PC-9 (cell line): ENCODE measurements around the gene STOML1. TPM values are rescaled to one million over a fixed set of nuclear protein-coding genes. Genes with fewer than 3 reads are reported as not detected.

Source experiments
- BruUV-seq: library from RNA; stranded (reverse); fragments of 400-500 nt; replicated peaks from 2 replicates; lab custom pipeline; 2021; lab: Mats Ljungman, UMichigan
- CTCF ChIA-PET: fragments of 300-600 bp; sonication (Branson Sonifier 250); formaldehyde crosslinking; loops from one replicate; lab custom pipeline; 2022; ENCODE audit warnings: antibody characterized with exemption; lab: Charles Lee
- POLR2A ChIA-PET: fragments of 300-600 bp; sonication (Branson Sonifier 250); formaldehyde crosslinking; loops from one replicate; lab custom pipeline; 2022; ENCODE audit warnings: antibody characterized with exemption; ENCODE audit not compliant: unreplicated experiment; lab: Charles Lee
- DNase-seq, 2 experiments: peaks; one replicate each; pipeline versions ENCODE4 v3.0.0 to v3.0.0-alpha.2; 2015 to 2022; ENCODE audit warnings: mixed read lengths in 1 of 2
- H2AFZ ChIP-seq: fragments of 200-600 bp; sonication (generic); 2 replicates; pipeline ENCODE4 v1.8.1; 2017; ENCODE audit warnings: antibody characterized with exemption
- H3F3A ChIP-seq: fragments of 200-600 bp; sonication (generic); 2 replicates; pipeline ENCODE4 v1.8.1; 2017; ENCODE audit warnings: antibody characterized with exemption, mild to moderate bottlenecking, low read depth; ENCODE audit not compliant: insufficient read depth
- H3K27ac ChIP-seq: fragments of 200-600 bp; sonication (generic); 2 replicates; pipeline ENCODE4 v1.6.1; 2016; ENCODE audit warnings: mixed run types
- H3K27me3 ChIP-seq: fragments of 200-600 bp; sonication (generic); 2 replicates; pipeline ENCODE4 v1.6.1; 2016; ENCODE audit warnings: low read depth, mixed run types; ENCODE audit not compliant: insufficient read depth
- H3K36me3 ChIP-seq: fragments of 200-600 bp; sonication (generic); 2 replicates; pipeline ENCODE4 v1.6.1; 2016; ENCODE audit warnings: low read depth, mixed run types
- H3K4me1 ChIP-seq: fragments of 200-600 bp; sonication (generic); replicated peaks from 2 replicates; pipeline ENCODE4 v1.6.1; 2016; ENCODE audit warnings: mixed run types; ENCODE audit not compliant: insufficient read depth
- H3K4me2 ChIP-seq: fragments of 200-600 bp; sonication (generic); 2 replicates; pipeline ENCODE4 v1.6.1; 2017; ENCODE audit warnings: mixed run types
- H3K4me3 ChIP-seq: fragments of 200-600 bp; sonication (generic); 2 replicates; pipeline ENCODE4 v1.6.1; 2016; ENCODE audit warnings: mixed run types
- H3K79me2 ChIP-seq: fragments of 200-600 bp; sonication (generic); 2 replicates; pipeline ENCODE4 v1.6.1; 2017; ENCODE audit warnings: low read depth, mixed run types
- H3K9me2 ChIP-seq: fragments of 200-600 bp; sonication (generic); 2 replicates; pipeline ENCODE4 v1.8.1; 2017; ENCODE audit warnings: mild to moderate bottlenecking; ENCODE audit not compliant: insufficient read depth
- H3K9me3 ChIP-seq: fragments of 200-600 bp; sonication (generic); 2 replicates; pipeline ENCODE4 v1.8.1; 2016; ENCODE audit warnings: low read depth; ENCODE audit not compliant: insufficient read depth
- H4K20me1 ChIP-seq: fragments of 200-600 bp; sonication (generic); 2 replicates; pipeline ENCODE4 v1.8.1; 2017; ENCODE audit not compliant: insufficient read depth
- EZH2 ChIP-seq: fragments of 200-600 bp; sonication (generic); IDR thresholded peaks from 2 replicates; pipeline ENCODE4 v1.8.0; 2017; ENCODE audit warnings: antibody characterized with exemption, low read depth
- intact Hi-C: fragments of 100-400 bp; cut with micrococcal nuclease; formaldehyde crosslinking; loops from one replicate; pipeline ENCODE4 v1.10.0; 2022; ENCODE audit not compliant: unreplicated experiment
- total RNA-seq: library from RNA; stranded (reverse); gene quantifications from 2 replicates; pipeline ENCODE4 v1.2.3, GENCODE V29; 2021
- TF ChIP-seq, protein P1 (sequence below): fragments of 200-600 bp; sonication (generic); conservative IDR thresholded peaks from 2 replicates; pipeline ENCODE4 v1.6.1; 2017; ENCODE audit warnings: mixed run types, antibody characterized with exemption, mild to moderate bottlenecking, moderate library complexity

Gene STOML1
- total RNA-seq, 1 experiment from 2014 or later = 6.1 TPM

DNA sequence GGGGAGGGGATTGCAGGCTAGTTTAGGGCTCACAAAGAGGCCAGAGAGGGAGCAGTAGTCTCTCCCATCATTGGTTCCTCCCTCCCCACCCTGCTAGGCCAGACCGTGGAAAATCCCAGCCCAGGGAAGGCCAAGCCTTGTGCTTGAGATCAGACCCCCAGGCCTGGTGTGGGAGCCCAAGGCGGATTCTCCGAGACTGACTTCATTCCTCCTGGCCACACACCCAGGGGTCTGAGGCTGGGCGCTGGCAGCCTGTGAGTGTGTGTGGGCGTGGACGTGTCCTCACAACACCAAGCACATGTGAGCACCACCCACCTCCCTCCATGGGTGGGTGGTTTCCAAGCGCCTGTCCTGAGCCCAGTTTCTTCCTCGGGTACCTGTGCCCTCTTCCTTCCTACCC, 61.7 kb downstream of the STOML1 start:
- Histone ChIP-seq H3K4me3 (no peak overlapping the region), H2AFZ (no peak overlapping the region), H3K4me2 (no peak overlapping the region), H3K36me3 (0 out of 2 replicates have a peak, but pooled peaks cover 7% of the 10 kb centered on the region), H3K27ac (no peak overlapping the region), H3K79me2 (peaks cover 58% of the 10 kb centered on the region), H3K9me2 (no peaks in the 10 kb centered on the region), H3K4me1 (peaks cover 63% of the 10 kb centered on the region), H4K20me1 (peaks cover 7% of the 10 kb centered on the region), H3K27me3 (no peaks in the 10 kb centered on the region), H3K9me3 (no peaks in the 10 kb centered on the region), H3F3A (peaks cover 41% of the 10 kb centered on the region)
- CTCF ChIA-PET = no interaction called here
- TF ChIP-seq EZH2 = no peak
- TF ChIP-seq, protein P1, sequence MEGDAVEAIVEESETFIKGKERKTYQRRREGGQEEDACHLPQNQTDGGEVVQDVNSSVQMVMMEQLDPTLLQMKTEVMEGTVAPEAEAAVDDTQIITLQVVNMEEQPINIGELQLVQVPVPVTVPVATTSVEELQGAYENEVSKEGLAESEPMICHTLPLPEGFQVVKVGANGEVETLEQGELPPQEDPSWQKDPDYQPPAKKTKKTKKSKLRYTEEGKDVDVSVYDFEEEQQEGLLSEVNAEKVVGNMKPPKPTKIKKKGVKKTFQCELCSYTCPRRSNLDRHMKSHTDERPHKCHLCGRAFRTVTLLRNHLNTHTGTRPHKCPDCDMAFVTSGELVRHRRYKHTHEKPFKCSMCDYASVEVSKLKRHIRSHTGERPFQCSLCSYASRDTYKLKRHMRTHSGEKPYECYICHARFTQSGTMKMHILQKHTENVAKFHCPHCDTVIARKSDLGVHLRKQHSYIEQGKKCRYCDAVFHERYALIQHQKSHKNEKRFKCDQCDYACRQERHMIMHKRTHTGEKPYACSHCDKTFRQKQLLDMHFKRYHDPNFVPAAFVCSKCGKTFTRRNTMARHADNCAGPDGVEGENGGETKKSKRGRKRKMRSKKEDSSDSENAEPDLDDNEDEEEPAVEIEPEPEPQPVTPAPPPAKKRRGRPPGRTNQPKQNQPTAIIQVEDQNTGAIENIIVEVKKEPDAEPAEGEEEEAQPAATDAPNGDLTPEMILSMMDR = no peak
- no TSS peak for BruUV-seq
- DNase-seq = no peak
- intact Hi-C loops = no loop called here
- POLR2A ChIA-PET = no interaction called here

DNA sequence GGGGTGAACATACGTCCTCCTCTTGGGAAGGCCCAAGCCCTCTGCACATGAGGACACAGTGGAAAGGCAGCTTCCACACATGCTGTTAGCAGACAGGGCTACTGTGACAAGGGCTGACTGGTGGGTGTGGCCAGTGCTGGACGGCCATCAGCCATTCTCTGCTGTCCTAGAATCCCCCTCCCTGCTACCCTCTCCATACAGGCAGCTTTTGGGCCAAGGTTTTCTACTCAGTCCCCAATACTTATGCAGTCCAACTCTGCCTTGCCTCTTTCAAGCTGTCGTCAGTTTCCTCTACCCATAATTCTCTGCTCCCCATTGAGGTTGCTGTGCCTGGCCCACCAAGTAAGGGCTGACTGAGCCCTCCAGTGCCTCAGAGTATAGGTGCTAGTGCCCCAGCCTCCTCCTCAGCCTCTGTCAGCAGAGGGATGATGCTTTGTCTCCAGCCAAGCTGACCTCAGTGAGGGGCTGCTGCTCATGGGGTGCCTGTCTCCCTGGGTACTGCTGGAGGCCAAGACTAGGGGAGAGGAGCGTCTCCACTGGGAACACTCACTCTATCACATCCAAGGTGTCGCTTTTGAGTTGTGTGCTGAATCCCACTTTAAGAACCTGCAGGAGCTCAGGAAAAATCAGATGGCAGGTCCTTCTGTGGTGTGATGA, 63.0 kb downstream of the STOML1 start:
- H3K4me1 ChIP-seq = peaks cover 62% of the 10 kb centered on the region
- H3F3A ChIP-seq = peaks cover 40% of the 10 kb centered on the region
- 0 out of 2 replicates have a peak, but pooled peaks cover 7% of the 10 kb centered on the region for H3K36me3 ChIP-seq
- H3K27ac ChIP-seq = no peak overlapping the region
- POLR2A ChIA-PET = no interaction called here
- no TSS peak for BruUV-seq
- H4K20me1 ChIP-seq = peaks cover 7% of the 10 kb centered on the region
- peaks cover 49% of the 10 kb centered on the region for H3K79me2 ChIP-seq
- no peaks in the 10 kb centered on the region for H3K9me3 ChIP-seq
- peak overlapping the region; percentile 85 for H3K4me2 ChIP-seq
- TF ChIP-seq, protein P1 = no peak
- TF ChIP-seq EZH2 = no peak
- intact Hi-C loops = loop anchor here (5.0 kb wide), 1 partner anchor 33 kb away; no protein-coding TSS in a partner anchor
- CTCF ChIA-PET = no interaction called here
- H3K27me3 ChIP-seq = no peaks in the 10 kb centered on the region
- H2AFZ ChIP-seq = no peak overlapping the region
- no peak for DNase-seq
- peak overlapping the region; percentile 62 for H3K4me3 ChIP-seq
- no peaks in the 10 kb centered on the region for H3K9me2 ChIP-seq

Other genes with a start within 250 kb of the STOML1 start
- not detected in 2 replicates for gene INSYN1, start 238.9 kb downstream of the STOML1 start, total RNA-seq
- gene TBC1D21, start 118.7 kb downstream of the STOML1 start, total RNA-seq = not detected in 2 replicates
- gene LOXL1, start 65.8 kb downstream of the STOML1 start, total RNA-seq = 35.8 and 50.7 TPM in 2 replicates
- 67.2 and 81.8 TPM in 2 replicates for gene PML, start 2.4 kb upstream of the STOML1 start, total RNA-seq
- 1.2 TPM in 1 of 2 replicates, not detected in the other for gene GOLGA6A, start 90.3 kb upstream of the STOML1 start, total RNA-seq
- 0.15 and 0.25 TPM in 2 replicates for gene ISLR2, start 138.3 kb upstream of the STOML1 start, total RNA-seq
- not detected in 2 replicates for gene ISLR, start 181.4 kb upstream of the STOML1 start, total RNA-seq
- gene STRA6, start 210.5 kb upstream of the STOML1 start, total RNA-seq = 64.9 and 83.6 TPM in 2 replicates
- gene CCDC33, start 244.0 kb upstream of the STOML1 start, total RNA-seq = 7.5 and 15.4 TPM in 2 replicates